ENCODE measurements around the gene GTF2F2. TPM values are rescaled to one million over a fixed set of nuclear protein-coding genes. Genes with fewer than 3 reads are reported as not detected.

GTF2F2 gene
- total and polyA plus RNA-seq, 2 donors (not counting 3 experiments of a cell fraction or from before 2014, with no cell fraction given): 7.5 to 23.6 TPM

DNA sequence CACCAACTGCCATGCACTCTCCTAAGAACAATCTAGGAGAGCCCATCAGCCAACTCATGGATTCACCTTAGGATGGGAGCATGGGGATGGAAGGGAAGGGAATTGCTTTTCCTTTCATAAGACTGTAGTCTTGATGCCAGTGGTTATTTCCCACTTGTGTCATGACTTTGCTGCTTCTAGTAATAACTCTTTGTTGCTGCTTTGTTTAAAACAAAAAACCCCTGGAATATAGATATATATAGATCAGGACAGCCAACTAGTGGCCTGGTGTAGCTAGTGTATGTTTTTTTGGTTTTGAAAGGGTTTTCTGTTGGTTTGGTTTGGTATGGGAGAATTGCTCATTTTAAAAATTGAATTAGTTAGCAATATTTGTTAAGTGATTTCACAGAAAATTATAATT is 119.8 kb downstream of the GTF2F2 start:
- ChIA-PET POLR2A (no interaction called here), CTCF (interaction anchor here (0.6 to 2.9 kb wide), 5 partner anchors 9 to 71 kb away, joined by 3 to 14 read pairs (median 3); no protein-coding TSS in a partner anchor)
- FAIRE-seq (no peak), DNase-seq (ENCODE audit: low read depth, low spot score) (no peak)
- dilution Hi-C loops (cut with MboI; ENCODE audit: extremely low pct_ligation_motif_present, low sequenced_read_pairs) (no loop called here), intact Hi-C loops (cut with micrococcal nuclease) (no loop called here)
- H2AFZ ChIP-seq (ENCODE audit: low read depth, low read length): no peak overlapping the region
- H3K4me2 ChIP-seq (ENCODE audit: insufficient read depth, low read length): no peak overlapping the region
- no peaks in the 10 kb centered on the region for H3K9me3 ChIP-seq (replicated peaks; ENCODE audit: control insufficient read depth, insufficient read depth, low read length)
- no peaks in the 10 kb centered on the region for H3K4me1 ChIP-seq (ENCODE audit: control insufficient read depth, extremely low read depth, insufficient read depth, low read length)
- H4K20me1 ChIP-seq (replicated peaks; ENCODE audit: control insufficient read depth, extremely low read depth, insufficient read depth, low read length): no peaks in the 10 kb centered on the region
- no peak overlapping the region for H3K9ac ChIP-seq (replicated peaks; ENCODE audit: extremely low read depth, insufficient read depth, low read length)
- no peaks in the 10 kb centered on the region for H3K9me1 ChIP-seq (replicated peaks; ENCODE audit: control insufficient read depth, extremely low read depth, insufficient read depth, low read length)
- TF ChIP-seq, protein P1, sequence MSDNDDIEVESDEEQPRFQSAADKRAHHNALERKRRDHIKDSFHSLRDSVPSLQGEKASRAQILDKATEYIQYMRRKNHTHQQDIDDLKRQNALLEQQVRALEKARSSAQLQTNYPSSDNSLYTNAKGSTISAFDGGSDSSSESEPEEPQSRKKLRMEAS (IDR thresholded peaks at IDR 0.05; ENCODE audit: insufficient read depth, insufficient read length): no peak
- TF ChIP-seq GATA2 (IDR thresholded peaks at IDR 0.05; ENCODE audit: insufficient read depth, insufficient read length, low read depth, low read length) (no peak), EZH2 (IDR thresholded peaks at IDR 0.05; ENCODE audit: borderline replicate concordance, low read depth, low read length, severe bottlenecking) (no peak), JUN (IDR thresholded peaks at IDR 0.05; ENCODE audit: borderline replicate concordance, insufficient read depth, insufficient read length, low read depth) (no peak), POLR2AphosphoS5 (IDR thresholded peaks at IDR 0.05; ENCODE audit: insufficient read depth, low read depth, low read length) (no peak), MYC (IDR thresholded peaks at IDR 0.05; ENCODE audit: low read depth, low read length) (no peak), POLR2A (IDR thresholded peaks at IDR 0.05; ENCODE audit: low read depth, low read length) (no peak), FOS (IDR thresholded peaks at IDR 0.05; ENCODE audit: borderline replicate concordance, insufficient read depth, low read length) (no peak)
- TF ChIP-seq, protein P2, sequence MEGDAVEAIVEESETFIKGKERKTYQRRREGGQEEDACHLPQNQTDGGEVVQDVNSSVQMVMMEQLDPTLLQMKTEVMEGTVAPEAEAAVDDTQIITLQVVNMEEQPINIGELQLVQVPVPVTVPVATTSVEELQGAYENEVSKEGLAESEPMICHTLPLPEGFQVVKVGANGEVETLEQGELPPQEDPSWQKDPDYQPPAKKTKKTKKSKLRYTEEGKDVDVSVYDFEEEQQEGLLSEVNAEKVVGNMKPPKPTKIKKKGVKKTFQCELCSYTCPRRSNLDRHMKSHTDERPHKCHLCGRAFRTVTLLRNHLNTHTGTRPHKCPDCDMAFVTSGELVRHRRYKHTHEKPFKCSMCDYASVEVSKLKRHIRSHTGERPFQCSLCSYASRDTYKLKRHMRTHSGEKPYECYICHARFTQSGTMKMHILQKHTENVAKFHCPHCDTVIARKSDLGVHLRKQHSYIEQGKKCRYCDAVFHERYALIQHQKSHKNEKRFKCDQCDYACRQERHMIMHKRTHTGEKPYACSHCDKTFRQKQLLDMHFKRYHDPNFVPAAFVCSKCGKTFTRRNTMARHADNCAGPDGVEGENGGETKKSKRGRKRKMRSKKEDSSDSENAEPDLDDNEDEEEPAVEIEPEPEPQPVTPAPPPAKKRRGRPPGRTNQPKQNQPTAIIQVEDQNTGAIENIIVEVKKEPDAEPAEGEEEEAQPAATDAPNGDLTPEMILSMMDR (IDR thresholded peaks at IDR 0.05; ENCODE audit: extremely low read depth in 1 of 2, insufficient read depth in 1 of 2, low read depth in 1 of 2, low read length in 2 of 2): no peak
- no peak overlapping the region for H3K27ac ChIP-seq (ENCODE audit: insufficient read depth, low read depth, low read length)
- no peaks in the 10 kb centered on the region for H3K79me2 ChIP-seq (ENCODE audit: control insufficient read depth, insufficient read depth, low read length)
- H3K36me3 ChIP-seq (ENCODE audit: control insufficient read depth in 2 of 2, extremely low read depth in 1 of 2, insufficient read depth in 2 of 2, low read length in 2 of 2): no peaks in the 10 kb centered on the region
- BruUV-seq (replicated peaks): no TSS peak
- H3K4me3 ChIP-seq (replicated peaks in 1 of 3; ENCODE audit: insufficient read depth in 1 of 3, low read depth in 1 of 3, low read length in 3 of 3): no peak overlapping the region
- no peaks in the 10 kb centered on the region for H3K27me3 ChIP-seq (ENCODE audit: control insufficient read depth in 2 of 2, insufficient read depth in 2 of 2, low read length in 2 of 2)
